Prostate gland (tissue), 2 donors: ENCODE results near the gene HLA-DQA1.
"Not testable (repeated sequence)": the region's sequence is repeated elsewhere in the genome, so short reads cannot be mapped to it uniquely, and the experiment has no call there.

Experiments used
- CTCF ChIP-seq, 4 experiments: fragments of 200-600 bp in 2 of 4; fragments of 450-650 bp in 2 of 4; sonication (generic) in 2 of 4; IDR thresholded peaks; 1 replicate in 3 of 4; 2 replicates in 1 of 4; pipeline ENCODE4 v1.5.1; 2016 to 2019; ENCODE audit warnings: antibody characterized with exemption in 4 of 4, mild to moderate bottlenecking in 2 of 4, moderate library complexity in 2 of 4
- POLR2A ChIP-seq: fragments of 450-650 bp; IDR thresholded peaks from one replicate; pipeline ENCODE4 v1.6.1; 2016; ENCODE audit warnings: antibody characterized with exemption, mild to moderate bottlenecking

GRCh38 chr6:32641785-32642719, 4.8 kb downstream of the HLA-DQA1 start:
- TF ChIP-seq CTCF (IDR thresholded peaks at IDR 0.05); POLR2A: not testable (repeated sequence)
